MV-4-11 (cell line): ENCODE results near the gene WDR87.
"Not testable (repeated sequence)": the region's sequence is repeated elsewhere in the genome, so short reads cannot be mapped to it uniquely, and the experiment has no call there.

Experiments
- DNase-seq: peaks from one replicate; lab custom pipeline; 2025; lab: John Stamatoyannopoulos, UW

Gene WDR87

DNA sequence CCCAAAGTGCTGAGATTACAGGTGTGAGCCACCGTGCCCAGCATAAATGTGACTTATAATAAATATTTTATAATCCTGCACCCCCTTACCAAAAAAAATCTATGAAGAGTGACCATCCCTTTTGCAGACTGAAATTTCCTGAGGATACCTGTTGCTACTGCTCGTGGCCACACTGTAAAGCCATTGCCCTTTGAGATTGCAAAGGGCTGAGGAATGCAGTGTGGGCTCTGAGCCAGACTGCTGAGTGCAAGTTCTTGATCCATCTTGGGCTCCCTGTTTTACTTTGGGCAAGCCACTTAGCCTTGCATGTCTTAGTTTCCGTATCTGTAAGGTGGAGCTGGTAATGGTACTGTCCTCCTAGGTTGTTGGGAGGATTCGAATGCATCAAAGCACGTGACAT lies 24.0 kb upstream of the WDR87 start:
- DNase-seq = no peak

GRCh38 chr19:37929355-37929923 lies 23.0 kb upstream of the WDR87 start:
- DNase-seq = no peak

GRCh38 chr19:37928527-37929286 lies 22.3 kb upstream of the WDR87 start:
- peak; percentile 70 for DNase-seq

DNA sequence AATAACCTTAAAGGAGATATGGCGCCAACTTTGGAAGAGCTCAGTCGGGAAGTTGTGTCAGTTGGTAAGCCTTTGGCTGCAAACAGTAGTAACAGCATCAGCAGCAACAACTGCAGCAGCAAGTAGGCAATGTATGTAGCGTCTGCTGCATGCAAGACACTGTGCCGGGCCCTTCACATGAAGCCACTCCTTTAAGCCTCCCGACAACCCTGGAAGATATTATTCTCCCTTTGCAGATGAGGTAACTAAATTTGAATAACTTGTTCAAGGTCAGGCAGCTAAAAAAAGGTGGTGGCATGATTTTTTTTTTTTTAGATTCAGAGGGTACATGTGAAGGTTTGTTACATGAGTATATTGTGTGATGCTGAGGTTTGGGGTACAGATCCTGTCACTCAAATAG lies 20.3 kb upstream of the WDR87 start:
- no peak for DNase-seq

GRCh38 chr19:37926255-37926654 lies 19.9 kb upstream of the WDR87 start:
- no peak for DNase-seq

DNA sequence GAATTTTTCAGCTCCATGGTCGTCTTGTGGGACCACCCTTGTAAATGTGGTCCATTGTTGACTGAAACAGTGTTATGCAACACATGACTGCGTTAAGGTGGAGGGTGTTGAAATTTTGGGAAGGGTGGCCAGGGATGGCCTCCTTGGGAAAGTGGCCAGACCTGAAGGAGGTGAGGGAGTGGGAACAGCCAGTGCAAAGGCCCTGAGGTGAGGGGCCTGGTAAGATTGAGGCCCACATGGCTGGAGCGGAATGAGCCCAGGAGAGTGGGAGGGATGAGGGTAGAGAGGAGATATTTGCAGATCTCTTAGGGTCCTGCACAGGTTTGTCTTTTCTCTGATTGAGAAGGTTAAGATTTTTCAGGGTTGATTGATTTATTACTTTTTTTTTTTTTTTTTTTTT lies 18.8 kb upstream of the WDR87 start:
- no peak for DNase-seq

GRCh38 chr19:37924573-37924972 lies 18.2 kb upstream of the WDR87 start:
- not testable (repeated sequence) for DNase-seq

- no peak for DNase-seq
Measured at GRCh38 chr19:37920591-37921450, 14.4 kb upstream of the WDR87 start.

- DNase-seq = peak; percentile 85
Measured at GRCh38 chr19:37914908-37915307, 8.5 kb upstream of the WDR87 start.

DNA sequence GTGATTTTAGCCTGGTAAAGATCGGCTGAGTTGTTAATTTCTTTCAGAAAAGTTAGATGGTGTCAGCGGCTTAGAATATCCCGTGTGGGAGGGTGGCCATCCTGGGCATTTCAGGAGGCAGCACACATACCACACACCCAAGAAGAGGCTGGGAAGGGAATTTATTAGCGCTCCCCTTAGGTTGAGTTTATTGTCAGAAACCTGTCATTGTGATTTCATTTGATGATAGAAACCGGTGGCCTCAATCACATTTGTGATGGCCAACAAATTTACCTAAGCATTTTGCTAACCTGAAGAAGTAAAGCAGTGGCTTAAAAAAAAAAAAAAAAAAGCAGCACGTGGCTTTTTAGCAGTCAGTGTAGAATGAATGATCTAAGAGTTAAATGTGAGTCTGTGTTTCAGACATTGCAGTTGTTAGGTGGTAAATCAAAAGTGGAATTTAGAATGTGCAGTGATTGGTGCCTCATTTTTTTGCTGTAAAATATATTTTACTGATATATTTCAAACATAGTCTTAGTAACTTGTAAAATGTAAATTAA lies 3.3 kb upstream of the WDR87 start:
- DNase-seq = no peak

- no peak for DNase-seq
Measured at GRCh38 chr19:37907735-37908455, 1.5 kb upstream of the WDR87 start.

GRCh38 chr19:37906869-37907734 lies 708 bp upstream of the WDR87 start, which contains the start of gene SIPA1L3:
SIPA1L3 (plus strand) TSS chr19:37907208; CDS start chr19:38081566, 174,358 bp downstream.
- DNase-seq = peak; percentile 96

DNA sequence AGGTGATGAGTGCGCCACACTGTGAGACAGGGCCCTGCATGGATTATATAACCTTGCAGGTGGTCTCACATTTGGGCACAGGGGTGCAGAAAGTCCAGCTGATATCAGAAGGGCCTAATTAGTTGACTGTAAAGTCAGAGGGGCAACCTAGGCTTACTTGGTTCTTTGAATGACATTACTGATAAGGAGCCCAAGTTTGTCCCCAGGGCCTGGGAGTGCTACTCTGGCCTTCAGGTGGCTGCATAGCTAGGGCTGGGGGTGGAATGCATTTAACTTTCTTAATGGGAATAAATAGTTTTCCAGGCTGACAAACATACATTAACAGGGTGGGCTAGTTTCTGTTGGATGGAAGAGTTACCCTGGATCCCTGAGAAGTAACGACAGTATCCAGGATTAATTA lies 3.3 kb downstream of the WDR87 start:
- no peak for DNase-seq

- DNase-seq = peak; percentile 63
Measured at GRCh38 chr19:37902668-37903067, 3.7 kb downstream of the WDR87 start.

DNA sequence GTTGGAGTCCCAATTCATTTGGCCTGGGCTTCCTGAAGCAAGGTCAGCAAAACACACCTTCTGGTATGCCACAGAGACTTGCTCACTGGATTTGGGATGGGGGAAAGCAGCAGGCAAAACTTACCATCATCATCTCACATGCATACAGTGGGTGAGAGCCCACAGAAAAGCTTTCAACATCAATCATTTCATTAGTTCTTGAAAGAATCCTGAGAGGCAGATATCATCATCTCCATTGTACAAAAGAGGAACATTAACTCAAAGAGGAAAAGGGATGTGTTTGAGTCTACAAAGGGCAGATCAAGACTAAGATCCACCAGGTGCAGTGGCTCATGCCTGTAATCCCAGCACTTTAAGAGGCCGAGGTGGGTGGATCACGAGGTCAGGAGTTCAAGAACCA lies 6.4 kb downstream of the WDR87 start:
- peak; percentile 55 for DNase-seq

GRCh38 chr19:37899453-37899852 lies 6.9 kb downstream of the WDR87 start:
- no peak for DNase-seq

- no peak for DNase-seq
Measured at GRCh38 chr19:37896180-37896579, 10.2 kb downstream of the WDR87 start.

GRCh38 chr19:37893845-37894575 lies 12.4 kb downstream of the WDR87 start:
- no peak for DNase-seq

DNA sequence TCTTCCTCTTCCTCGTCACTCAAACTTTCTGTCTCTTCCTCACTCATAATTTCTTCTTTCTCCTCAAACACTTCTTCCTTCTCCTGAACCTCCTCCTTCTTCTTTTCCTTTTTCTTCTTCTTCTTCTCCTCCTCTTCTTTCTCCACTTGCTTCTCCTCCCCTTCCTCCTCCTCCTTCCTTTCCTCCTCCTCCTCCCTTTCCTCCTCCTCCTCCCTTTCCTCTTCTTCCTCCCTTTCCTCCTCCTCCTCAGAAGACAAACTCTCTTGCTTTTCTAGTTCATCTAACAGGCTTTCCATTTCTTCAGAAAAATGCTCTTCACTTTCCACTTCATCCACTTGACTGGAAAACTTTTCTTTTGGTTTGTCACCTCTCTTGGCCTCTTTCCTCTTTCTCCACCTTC lies 19.8 kb downstream of the WDR87 start:
- no peak for DNase-seq

DNA sequence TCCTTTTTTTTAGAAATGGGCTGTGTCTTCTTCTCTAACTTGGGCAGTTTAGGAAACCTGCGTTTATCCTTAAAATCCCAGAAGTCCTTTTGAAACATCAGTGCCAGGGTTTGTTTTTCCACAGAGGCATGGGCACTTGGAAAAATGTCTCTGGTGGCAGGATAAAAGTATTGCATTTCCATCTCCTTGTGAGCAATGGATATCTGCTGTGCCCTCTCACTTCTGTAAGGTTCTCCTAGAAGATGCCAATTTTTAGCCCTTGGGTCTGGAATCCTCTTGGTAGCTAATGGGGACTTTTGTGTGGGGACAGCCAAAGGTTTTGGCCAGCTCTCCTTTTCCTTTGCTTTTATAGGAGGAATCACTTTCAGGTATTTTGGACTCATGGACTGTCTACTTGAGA lies 21.0 kb downstream of the WDR87 start:
- DNase-seq = no peak
